Measurements from ENCODE around the gene SFXN1. TPM values are rescaled to one million over a fixed set of nuclear protein-coding genes. Genes with fewer than 3 reads are reported as not detected.

The SFXN1 gene
- 21.5 and 52.4 TPM in 2 replicates for total RNA-seq

DNA sequence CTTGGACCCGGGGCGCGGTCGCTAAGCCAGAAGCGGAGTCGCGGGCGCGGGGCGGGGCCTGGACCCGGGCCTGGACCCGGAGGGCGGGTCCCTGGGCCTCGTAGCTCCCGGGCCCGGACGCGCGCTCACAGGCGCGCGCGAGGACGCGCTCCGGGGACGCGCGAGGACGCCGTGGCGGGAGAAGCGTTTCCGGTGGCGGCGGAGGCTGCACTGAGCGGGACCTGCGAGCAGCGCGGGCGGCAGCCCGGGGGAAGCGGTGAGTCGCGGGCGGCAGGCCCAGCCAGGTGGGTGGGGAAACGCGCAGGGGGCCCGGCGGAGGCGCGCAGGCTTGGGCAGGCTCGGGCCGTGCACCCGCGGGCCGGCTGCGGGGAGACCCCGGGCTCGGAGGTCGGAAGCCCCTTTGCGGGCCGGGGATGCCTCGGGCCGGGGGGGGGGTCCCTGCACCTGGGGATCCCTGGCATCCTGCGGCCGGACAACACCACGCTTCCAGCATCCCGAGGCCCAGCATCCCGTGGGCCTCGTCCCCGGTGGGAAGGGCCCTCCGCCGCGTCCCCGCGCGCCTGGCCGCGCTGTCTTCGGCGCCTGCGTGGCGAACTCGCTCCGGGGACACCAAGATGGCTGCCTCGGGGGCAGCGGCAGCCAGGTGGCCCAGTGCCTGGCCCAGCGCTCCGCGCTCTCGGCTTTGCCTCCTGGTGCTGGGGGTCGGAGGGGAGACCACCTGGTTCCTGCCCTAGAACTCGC lies at the start of gene SFXN1:
Gene SFXN1 (plus strand): TSS at position 177 of the 741 bp plus-strand sequence. CDS start 13,544 bp downstream, outside the sequence.

GRCh38 chr5:175444060-175444904 lies 34.1 kb upstream of the SFXN1 start, which contains the start of gene DRD1:
Gene DRD1, minus strand, starts transcription at chr5:175444182. Its CDS starts 1,083 bp downstream, at chr5:175443099.

Other genes with a start within 250 kb of the SFXN1 start
- not detected in 2 replicates for gene DRD1, start 34.4 kb upstream of the SFXN1 start, total RNA-seq
- gene HRH2, start 179.5 kb downstream of the SFXN1 start, total RNA-seq = not detected in 2 replicates